C4-2B (cell line): ENCODE results near the gene CBY1.

Source experiments
- CTCF ChIP-seq: fragments of 450-650 bp; conservative IDR thresholded peaks from 2 replicates; pipeline ENCODE4 v1.5.1; 2017; ENCODE audit warnings: mild to moderate bottlenecking
- ZFX ChIP-seq: fragments of 450-650 bp; IDR thresholded peaks from 2 replicates; pipeline ENCODE4 v1.6.1; 2017

GRCh38 chr22:38628444-38628843 lies 28.0 kb upstream of the CBY1 start:
- TF ChIP-seq CTCF (no peak), ZFX (no peak)
